Measurements from ENCODE around the gene DHX9.

Gene DHX9

DNA sequence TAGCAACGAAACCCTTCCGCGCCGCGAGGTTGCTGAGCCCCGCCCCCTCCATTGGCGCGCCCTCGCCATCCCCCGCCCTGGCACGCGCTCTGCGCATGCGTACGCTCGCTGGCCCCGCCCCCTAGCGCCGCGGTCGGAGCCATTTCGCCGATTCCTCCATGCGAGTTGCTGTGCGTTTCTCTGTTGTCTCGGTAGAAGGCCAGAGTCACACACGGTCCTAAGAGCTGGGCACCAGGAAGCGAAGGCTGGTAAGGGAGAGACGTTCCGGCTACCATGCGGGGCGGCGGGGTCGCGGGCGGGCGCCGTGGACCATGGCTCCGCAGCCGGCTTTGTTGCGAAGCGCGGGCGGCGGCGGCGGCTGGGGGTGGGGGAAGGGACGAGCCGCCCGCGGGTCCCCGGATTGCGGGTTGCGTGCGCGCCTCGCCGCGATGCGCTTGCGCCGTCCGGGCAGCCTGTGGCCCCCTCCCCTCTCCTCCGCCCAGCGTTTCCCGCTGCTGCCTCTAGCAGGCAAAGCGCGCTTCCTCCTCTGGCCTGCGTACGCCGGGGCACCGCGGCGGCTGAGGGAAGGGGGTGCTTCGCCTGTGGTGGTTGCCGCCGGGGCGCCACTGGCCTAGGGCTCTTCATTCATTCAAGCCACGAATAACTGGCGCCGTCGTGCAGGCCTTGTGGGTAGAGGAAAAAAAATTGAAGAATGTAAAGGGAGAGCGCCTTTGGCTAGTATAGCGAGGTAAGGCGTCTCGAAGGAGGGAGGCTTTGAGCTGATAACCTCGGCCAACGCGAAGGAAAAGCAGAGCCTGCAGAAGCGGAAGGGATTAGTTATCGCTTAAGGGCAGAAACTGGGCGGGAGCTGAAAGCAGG is at the start of gene DHX9:
TSS of gene DHX9 (plus strand) at position 139 of the 858 bp plus-strand sequence. CDS start 3,220 bp downstream, outside the sequence.
- DNase-seq: peak; percentile 98

DNA sequence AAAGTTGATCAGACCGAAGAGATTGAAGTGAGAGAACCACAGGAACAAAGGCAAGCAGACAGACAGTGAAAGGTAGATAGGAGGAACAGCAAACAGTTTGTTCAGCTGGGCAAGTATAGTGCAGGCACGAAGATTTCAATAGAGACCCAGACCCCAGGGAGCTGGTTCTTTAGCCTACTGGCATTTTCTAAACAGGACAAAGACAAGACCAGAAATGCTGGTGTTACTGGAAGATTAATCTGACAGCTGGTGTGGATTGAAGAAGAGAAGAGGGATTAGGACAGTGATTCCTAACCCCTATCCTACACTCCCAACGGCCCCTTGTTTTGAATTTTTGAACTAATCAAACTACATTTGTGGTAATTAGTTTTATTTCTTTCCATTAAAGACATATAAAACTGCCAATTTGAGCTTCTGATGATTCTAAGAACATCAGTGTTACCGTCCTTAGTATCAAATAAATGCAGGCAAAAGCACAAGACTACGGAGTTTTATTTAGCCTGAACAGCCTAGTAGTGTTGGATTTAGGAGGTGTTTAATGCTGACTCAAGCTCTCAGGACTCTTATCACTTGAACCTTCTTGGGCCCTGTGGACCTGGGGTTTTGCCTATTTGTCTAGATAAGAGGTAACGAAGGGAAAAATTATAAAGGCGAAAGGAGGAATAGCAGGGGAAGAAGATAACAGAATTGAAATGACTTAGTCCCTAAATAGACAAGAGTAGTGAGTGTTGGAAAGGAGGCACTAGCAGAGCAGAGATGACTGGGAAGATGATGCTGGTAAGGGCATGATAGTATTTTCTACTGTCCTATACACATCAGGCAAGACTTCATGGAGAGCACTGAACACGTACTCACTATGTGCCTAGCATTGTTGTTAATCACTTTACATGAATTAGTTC is 47.6 kb upstream of the DHX9 start:
- DNase-seq: no peak

DNA sequence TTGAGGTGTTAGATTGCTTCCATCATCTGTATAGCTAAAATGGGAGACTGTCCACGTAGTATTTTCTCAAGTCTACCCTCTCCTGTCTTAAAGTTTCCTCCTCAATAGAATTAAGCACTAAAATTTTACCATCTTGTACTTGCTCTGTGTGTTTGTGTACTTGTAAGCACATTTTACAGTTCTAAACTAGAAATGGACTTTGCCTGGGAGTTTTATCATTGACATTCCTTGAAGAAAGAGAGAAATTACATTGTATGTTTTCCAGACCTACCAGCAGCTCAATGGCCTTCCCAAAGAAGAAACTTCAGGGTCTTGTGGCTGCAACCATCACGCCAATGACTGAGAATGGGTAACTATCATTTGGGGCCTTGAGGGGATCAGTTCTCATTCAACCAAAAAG is 45.1 kb upstream of the DHX9 start:
- DNase-seq: no peak

DNA sequence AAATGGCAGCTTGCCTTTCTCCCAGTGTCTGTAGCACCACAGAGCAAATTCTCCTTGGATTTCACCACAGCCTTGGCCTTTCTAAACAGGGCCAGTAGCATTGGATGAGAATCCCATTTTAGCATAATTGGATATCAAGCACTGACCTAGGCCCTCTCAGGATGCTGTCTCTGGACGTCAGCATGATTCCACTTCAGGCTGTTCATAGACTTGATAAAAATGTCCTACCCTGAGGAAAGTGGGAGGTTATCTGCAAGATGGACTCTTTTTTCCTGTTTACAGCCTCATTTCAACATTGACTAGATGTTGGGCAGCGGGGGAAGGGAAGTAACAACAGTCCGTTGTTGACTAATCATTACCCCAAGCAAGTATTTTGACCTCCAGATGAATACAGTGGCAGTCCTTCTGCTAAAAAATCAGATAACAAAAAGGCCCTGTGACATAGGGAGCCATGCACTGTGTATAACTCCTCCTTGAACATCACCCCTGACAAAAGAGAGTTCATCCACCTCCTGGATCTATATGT is 44.4 kb upstream of the DHX9 start:
- no peak for DNase-seq

DNA sequence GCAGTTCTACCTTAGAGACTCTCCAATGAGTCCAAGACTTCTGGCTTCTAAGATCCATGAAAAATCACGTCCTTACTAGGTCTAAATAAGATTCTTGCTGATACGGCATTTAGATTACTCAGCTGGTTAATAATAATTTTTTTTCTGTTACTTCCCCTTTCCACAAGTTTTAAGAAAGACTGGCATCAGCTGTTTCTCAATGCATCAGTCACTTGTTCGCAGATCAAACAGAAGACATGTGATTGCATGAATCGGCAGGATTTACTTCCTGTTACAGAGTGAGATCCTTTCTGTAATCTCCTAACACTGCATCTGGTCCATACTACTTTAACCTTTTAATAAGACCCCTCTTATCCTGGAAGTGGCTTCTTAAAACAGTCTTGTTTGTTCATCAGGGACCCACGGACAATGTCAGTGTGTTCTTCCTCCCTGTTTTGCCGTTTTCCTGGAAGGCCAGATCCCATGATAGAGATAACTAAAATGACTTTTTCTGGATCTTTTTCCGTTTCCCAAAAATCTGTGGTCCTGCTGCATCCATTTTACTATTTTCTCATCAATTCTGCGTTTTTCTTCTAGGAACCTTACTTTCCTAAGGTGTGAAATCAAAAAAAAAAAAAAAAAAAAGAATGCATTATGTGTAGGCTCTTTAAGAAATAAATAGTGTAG is 43.5 kb upstream of the DHX9 start:
- DNase-seq: no peak

DNA sequence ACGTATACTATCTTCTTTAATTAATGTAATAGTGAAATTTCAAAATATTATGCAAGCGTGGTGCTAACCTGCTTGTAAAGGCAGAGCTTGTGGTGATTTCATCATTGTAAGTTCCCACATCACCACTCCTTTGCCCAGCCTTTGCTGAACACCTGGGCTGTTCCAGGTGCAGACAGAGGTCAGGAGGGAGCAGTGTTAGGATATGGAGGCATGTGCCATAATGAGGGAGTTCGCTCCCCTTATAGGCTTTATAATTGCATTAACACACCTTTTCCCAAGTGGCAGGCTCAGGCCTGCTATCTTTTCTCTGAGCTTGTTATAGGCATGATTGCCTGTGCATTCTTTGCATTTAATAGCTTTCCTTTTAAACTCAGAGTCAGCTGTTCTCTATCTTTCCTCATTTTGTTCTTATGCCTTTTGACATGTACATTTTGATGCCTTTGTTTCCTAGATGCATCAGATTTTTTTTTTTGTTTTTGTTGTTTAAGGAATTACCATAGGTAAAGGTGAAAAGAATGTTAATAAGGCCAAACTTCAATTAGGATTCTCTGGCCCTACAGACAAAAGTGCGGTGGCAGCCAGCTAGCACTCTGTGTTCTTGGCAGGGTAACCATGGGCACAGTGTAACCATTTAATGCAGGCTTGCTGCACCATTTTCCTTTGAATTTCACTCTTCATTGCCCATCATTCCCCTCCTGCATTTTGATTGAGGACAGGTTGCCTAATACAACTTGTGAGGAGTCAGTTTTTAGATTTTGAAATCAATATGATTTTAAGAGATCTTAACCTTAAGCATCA is 36.9 kb upstream of the DHX9 start:
- no peak for DNase-seq

DNA sequence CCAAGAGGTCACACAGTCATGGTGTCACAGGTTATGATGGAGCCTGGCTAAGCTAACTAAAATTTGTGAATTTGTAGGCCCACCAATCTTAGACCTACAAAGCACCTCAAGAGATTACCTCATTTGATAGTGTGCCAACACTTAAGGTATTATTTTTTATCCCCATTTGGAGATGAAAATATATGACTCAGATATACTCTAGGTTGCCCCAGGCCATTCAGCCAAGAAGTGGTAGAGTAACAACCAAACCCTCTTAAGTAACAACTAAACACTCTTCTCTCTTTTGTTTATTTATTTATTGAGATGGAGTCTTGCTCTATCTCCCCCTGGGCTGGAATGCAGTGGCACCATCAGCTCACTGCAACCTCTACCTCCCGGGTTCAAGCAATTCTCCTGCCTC is 35.3 kb upstream of the DHX9 start:
- DNase-seq: no peak

DNA sequence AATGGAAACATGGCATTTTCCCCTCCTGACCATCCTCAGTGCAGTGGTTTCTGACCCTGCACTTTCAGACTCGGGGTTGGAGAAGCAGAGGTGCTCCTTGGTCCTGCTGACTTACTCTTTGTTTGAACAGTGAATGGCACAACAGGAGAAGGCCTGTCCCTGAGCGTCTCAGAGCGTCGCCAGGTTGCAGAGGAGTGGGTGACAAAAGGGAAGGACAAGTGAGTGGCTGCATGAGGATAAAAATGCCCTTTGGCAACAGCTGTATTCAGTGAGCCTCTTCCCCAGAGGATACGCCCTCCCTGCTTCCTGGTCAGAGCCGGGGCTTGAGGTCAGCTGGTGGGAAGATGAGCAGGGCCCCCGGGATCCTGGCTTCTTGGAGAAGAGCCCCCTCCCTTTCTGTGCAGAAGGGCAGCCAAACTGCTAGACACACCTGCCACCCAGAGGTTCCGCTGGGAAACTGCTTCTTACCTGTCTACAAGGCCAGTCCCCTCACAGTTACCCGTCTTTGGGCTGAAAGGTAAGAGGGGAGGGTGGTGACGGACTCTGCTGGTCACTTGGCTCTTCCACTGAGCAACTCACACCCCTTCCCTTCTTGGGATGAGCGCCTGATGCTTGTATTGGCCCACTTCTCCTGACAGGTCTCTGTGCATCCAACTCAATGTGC is 33.0 kb upstream of the DHX9 start:
- no peak for DNase-seq

DNA sequence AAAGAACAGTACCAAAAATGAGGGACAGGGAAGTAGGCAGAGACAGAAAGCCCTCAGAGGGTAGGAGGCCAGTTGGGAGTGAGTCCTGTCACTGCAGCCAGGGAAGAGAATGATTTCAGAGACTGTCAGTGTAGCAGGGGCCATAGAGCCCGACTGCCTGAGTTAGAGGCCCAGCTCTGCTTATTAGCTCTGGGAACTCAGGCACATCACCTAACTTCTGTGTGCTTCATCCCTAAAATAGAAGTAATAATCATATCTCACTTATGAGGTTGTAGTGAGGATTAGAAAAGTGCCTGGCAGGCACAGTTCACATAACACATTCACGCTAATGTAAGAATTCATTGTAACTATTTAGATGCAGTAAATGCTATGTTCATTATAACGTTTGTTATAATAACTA is 31.2 kb upstream of the DHX9 start:
- no peak for DNase-seq

DNA sequence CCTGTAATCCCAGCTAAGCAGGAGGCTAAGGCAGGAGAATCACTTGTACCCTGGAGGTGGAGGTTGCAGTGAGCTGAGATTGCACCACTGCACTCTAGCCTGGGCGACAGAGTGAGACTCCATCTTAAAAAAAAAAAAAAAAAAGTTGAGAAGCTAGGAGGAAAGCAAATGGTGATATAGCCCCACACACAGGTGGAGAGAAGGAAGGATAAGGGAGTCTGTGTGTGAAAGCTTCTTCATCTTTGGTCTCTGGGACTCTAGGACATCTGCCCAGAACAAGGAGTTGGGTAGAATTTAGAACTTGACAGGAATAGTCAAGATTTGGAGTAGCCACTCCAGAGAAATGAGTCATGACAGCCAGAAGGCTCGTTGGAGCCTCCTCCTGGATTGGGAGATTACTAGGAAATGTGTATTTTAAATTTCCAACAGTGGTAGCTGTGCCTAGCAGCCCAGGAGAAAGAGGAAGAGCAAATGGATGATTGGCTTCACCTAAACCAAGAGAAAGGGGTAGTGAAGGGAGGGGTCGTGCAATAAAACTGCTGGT is 29.7 kb upstream of the DHX9 start:
- no peak for DNase-seq

DNA sequence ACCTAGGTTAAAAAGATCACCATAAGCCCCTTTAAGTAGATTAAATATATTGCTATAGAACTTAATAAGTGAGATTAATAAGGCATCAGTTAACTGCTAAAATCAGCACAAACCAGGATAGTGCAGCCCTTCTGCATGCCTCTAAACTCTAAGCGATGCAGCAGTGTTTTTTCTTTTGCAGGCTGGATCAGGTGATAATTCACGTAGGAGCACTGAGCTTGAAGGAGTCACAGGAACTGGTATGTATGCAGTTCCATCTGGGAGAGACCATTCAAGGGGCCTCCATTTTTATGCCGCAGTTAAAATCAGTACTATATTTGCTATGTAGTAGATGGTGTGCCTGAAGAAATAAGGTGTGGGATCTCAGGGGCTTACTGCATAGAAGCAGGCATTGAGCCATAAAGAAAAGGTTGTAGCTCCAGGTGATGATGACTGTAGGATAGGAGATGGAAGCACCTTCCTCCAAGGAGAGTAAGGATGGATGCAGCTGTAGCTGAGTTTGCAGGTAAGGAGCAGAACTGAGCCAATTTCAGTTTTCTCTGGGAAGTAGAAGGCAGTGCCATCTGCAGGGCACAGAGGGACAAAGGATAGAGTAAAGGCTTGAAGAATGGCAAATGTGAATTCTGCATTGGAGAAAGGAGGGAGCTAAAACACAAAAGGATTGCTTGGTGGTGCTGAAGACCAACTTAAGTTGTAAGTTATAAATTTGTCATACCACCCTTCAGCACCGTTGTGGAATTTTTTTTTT is 27.0 kb upstream of the DHX9 start:
- no peak for DNase-seq

DNA sequence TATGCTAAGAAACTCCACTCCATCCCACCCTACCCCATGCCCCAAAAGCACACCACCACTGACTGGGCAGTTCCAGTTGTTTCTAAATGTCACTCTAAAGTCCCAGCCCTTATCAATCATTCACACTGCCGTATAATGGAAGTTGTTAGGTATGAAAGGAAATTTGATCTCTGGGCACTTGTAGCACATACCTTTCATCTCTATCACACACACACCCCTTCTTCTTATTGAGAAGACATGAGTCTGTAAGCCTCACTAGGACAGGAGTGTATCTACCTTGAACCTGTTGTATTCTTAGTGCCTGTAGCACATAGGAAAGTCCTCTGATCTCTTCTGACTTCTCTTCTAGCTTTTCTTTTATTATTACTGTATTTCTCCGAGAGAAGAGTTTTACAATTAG is 22.3 kb upstream of the DHX9 start:
- no peak for DNase-seq

DNA sequence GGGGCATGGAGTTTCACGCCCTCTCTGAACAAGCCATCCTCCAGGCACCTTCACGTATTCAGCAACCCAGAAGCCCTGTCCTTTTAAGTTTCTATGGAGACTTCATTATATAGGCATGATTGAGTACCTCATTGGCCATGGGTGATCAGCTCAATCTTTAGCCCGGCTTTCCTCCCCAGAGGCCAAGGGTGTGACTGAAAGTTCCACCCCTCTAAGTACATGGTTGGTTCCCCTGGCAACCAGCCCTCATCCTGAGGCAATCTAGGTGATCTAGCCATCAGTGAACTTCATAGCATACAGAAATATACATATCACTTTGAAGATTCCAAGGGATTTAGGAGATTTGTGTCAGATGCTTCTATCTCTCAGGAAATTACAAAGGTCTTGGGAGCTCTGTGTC is 21.3 kb upstream of the DHX9 start:
- no peak for DNase-seq

DNA sequence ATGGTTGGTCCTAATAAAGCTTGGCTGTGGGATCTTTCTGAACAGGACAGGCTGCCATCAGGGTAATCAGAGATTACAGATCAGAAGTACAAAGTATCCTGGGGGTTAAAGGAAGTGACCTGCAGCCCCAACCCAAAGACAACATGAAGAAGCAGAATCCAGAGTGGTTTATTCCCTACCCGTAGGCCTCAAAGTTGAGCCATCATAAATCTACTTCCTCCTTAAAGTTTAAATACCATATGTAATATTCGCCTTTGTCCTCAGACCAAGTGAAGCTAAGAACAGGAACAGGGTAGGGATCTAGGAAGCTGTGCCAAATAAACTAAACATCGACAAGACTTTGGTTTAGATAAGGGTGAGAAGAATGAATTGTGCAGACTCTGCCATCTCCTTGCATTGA is 15.9 kb upstream of the DHX9 start:
- no peak for DNase-seq

DNA sequence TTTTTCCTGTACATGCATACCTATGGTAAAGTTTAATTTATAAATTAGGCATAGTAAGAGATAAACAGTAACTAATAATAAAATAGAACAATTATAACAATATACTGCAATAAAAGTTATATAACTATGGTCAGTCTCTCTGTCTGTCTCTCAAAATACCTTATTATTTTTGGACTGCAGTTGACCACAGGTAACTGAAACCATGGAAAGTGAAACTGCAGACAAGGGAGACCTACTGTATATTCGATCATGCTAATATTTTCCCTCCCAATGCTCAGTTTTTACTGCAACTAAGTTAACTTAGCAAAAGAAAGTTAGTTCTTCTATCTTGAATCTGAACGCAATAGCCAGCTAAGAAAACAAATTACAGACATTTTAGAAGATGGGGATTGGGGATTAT is 12.3 kb upstream of the DHX9 start:
- no peak for DNase-seq

DNA sequence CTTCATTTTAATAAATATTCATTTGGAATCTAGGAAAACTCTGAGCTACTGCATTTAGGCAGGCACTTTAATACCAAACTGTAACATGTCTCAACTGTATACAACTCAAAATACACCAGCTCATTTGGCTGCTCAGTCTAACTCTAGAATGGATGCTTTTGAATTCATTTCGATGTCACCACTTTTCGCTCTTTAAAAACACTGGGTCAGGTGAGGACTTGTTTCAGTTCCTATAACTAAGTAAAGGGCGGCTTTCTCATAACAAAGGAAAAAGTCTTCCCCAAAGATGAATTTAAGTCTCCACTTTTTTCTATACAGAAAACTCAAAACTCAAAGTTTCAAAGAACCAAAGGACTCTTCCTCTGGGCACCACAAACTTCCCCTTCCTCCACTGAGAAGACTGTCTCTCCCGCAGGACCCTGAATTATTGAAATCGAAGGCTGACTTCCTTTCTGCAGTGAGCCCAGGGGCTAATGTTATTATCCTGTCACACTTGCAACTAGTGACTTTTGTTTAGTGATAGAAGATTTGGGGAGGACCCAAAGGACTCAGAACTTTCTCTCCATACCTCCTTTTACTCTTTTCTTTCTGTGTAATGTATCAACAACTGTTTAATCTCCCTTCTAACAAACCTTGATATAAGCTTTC is 9.7 kb upstream of the DHX9 start:
- DNase-seq: no peak

DNA sequence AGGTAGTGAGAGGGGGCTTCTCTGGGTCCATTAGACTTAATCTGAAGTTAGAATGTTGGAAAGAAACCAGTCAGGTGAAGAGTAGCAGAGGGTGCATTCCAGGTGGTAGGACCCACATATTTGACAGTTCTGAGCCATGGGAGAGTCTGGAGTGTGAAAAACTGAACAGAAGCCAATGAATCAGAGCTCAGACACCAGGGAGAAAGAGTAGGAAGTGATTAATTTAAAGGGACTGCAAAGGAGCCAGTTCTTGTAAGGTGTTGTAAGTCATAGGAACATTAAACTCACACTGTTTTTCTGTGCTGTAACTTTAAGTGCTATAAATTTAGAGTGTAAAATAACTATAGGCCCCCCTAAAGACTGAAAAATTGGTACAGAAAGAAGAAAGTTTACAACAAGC is 5.9 kb upstream of the DHX9 start:
- DNase-seq: no peak

DNA sequence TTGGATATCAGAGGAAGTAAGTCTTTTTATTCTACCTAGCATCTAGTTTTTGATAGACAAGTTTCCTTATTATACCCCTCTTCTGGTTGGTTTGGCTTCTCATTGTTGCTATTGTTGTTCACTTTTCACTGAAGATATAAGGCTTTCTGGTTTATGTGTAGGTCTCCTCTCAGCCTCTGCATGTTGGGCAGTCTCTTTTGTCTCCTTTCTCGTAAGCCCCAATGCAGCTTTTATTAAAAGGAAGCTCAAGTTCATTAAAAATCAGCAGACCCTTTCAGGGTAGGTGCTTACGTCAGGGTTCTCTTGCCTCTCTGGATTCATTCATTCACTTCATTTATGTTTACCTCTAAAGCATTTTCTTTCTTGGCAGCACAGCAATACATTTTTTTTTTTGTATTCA is 4.8 kb upstream of the DHX9 start:
- DNase-seq: no peak

DNA sequence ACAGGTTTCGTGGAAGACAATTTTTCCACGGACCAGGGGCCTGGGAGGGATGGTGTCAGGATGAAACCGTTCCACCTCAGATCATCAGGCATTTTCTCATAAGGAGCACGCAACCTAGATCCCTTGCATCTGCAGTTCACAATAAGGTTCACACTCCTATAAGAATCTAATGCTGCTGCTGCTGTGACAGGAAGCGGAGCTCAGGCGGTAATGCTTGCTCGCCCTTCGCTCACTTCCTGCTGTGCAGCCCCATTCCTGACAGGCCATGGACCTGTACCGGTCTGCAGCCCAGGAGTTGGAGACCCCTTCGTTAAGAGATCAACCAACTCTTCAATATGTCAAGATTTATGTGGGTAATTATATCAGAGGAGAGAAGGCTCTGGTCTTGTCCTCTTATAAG is 3.3 kb upstream of the DHX9 start:
- DNase-seq: no peak

DNA sequence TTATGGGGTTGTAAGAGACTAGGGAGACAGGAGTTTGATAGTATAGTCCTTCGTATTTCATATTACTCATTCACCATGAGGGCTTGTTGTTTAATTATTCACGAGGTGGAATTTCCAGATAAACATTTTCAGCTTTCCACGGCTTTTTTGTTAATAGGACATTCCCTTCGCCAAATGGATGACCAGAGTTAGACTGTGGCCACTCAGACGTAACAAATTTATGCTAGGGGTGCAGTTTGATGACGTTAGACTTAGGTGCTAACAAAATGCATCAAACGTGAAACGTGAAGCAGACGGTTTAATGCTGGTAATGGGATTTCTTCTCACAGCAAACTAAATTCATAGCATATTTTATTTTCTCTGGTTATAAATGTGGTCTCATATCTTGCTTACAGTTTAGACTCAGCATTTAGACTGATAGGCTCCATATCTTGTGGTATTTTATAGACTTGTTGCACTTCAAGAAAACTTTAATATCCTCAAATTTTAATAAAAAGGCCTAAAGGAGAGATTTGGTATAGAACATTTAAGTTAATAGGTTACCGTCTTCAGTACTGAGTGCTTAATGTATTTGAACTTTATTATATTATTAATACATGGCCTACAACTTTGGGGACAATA is 2.3 kb downstream of the DHX9 start:
- no peak for DNase-seq

Data from right forelimb (tissue), 1 donor.